CD14-positive monocyte (primary cell): ENCODE results near the gene ATM. TPM values are rescaled to one million over a fixed set of nuclear protein-coding genes. Genes with fewer than 3 reads are reported as not detected.
A peak's percentile ranks its signal among the peaks of the same experiment; 100 is the strongest.

Experiments used
- DNase-seq, 3 donors: peaks; one replicate each; pipeline ENCODE4 v3.0.0-alpha.2; 2011 to 2022
- H2AFZ ChIP-seq: 2 replicates; pipeline ENCODE4 v1.6.0; 2012; ENCODE audit warnings: mild to moderate bottlenecking, low read depth, low read length, inconsistent platforms; ENCODE audit not compliant: insufficient read depth, poor library complexity, severe bottlenecking
- H3K27ac ChIP-seq, 2 donors: 1 replicate in 1 of 2; 2 replicates in 1 of 2; pipeline ENCODE4 v1.5.1; 2012 to 2013; ENCODE audit warnings: low read length in 2 of 2, control low read depth in 1 of 2, inconsistent platforms in 1 of 2, low read depth in 1 of 2, mild to moderate bottlenecking in 1 of 2
- H3K27me3 ChIP-seq, 2 donors: one replicate each; pipeline versions ENCODE4 v1.6.0 to v1.6.1; 2011 to 2013; ENCODE audit warnings: low read length in 2 of 2; ENCODE audit not compliant: control insufficient read depth in 2 of 2, insufficient read depth in 2 of 2
- H3K36me3 ChIP-seq, 2 donors: replicated peaks in 1 of 2; 1 replicate in 1 of 2; 2 replicates in 1 of 2; pipeline versions ENCODE4 v1.5.1 to v1.6.1; 2012 to 2013; ENCODE audit warnings: low read length in 2 of 2, control low read depth in 1 of 2, inconsistent platforms in 1 of 2, mild to moderate bottlenecking in 1 of 2; ENCODE audit not compliant: insufficient read depth in 2 of 2, control insufficient read depth in 1 of 2
- H3K4me1 ChIP-seq, 2 donors: 1 replicate in 1 of 2; 2 replicates in 1 of 2; pipeline versions ENCODE4 v1.5.1 to v1.6.1; 2012 to 2013; ENCODE audit warnings: low read length in 2 of 2, control low read depth in 1 of 2, inconsistent platforms in 1 of 2, mild to moderate bottlenecking in 1 of 2, moderate library complexity in 1 of 2; ENCODE audit not compliant: insufficient read depth in 2 of 2, control insufficient read depth in 1 of 2
- H3K4me2 ChIP-seq: replicated peaks from 2 replicates; pipeline ENCODE3; 2012; ENCODE audit warnings: low read length, moderate library complexity, mild to moderate bottlenecking; ENCODE audit not compliant: poor library complexity, severe bottlenecking; ENCODE audit errors: extremely low read depth
- H3K4me3 ChIP-seq, 3 experiments: fragments of 200-600 bp in 1 of 3; sonication (generic) in 1 of 3; replicated peaks in 1 of 3; 1 replicate in 2 of 3; 2 replicates in 1 of 3; pipeline ENCODE4 v1.5.1; 2011 to 2013; ENCODE audit warnings: low read length in 3 of 3, mild to moderate bottlenecking in 3 of 3, control low read depth in 2 of 3, low read depth in 2 of 3, inconsistent platforms in 1 of 3, moderate library complexity in 1 of 3
- H3K79me2 ChIP-seq: 2 replicates; pipeline ENCODE4 v1.6.0; 2012; ENCODE audit warnings: mild to moderate bottlenecking, control low read depth, inconsistent platforms, low read length, moderate library complexity; ENCODE audit not compliant: insufficient read depth
- H3K9ac ChIP-seq: 2 replicates; pipeline ENCODE4 v1.6.0; 2017; ENCODE audit warnings: low read length, mild to moderate bottlenecking; ENCODE audit not compliant: insufficient read depth, poor library complexity, severe bottlenecking
- H3K9me3 ChIP-seq, 2 donors: replicated peaks in 1 of 2; 1 replicate in 1 of 2; 2 replicates in 1 of 2; pipeline versions ENCODE4 v1.5.1 to v1.6.1; 2012 to 2013; ENCODE audit warnings: low read length in 2 of 2, control low read depth in 1 of 2; ENCODE audit not compliant: control insufficient read depth in 1 of 2, insufficient read depth in 1 of 2
- H4K20me1 ChIP-seq: 2 replicates; pipeline ENCODE4 v1.6.0; 2012; ENCODE audit warnings: mild to moderate bottlenecking, low read length, control low read depth, moderate library complexity; ENCODE audit not compliant: insufficient read depth
- H3K27ac Mint-ChIP-seq, 7 donors: one replicate each; pipeline ENCODE4 v1.8.0; 2020; ENCODE audit warnings: mild to moderate bottlenecking in 7 of 7, mixed read lengths in 7 of 7, moderate library complexity in 6 of 7, inconsistent platforms in 2 of 7
- H3K27me3 Mint-ChIP-seq, 3 donors: one replicate each; pipeline ENCODE4 v1.8.0; 2021 to 2022; ENCODE audit warnings: low read depth in 3 of 3, mild to moderate bottlenecking in 3 of 3, mixed read lengths in 3 of 3, moderate library complexity in 3 of 3, inconsistent platforms in 1 of 3
- H3K36me3 Mint-ChIP-seq, 2 donors: one replicate each; pipeline ENCODE4 v1.8.0; 2020; ENCODE audit warnings: mixed read lengths in 2 of 2, inconsistent platforms in 1 of 2, mild to moderate bottlenecking in 1 of 2
- H3K4me1 Mint-ChIP-seq: one replicate; pipeline ENCODE4 v1.8.0; 2020; ENCODE audit warnings: mild to moderate bottlenecking, mixed read lengths
- H3K4me3 Mint-ChIP-seq, 2 donors: one replicate each; pipeline ENCODE4 v1.8.0; 2020; ENCODE audit warnings: mild to moderate bottlenecking in 2 of 2, mixed read lengths in 2 of 2, moderate library complexity in 1 of 2
- H3K9me3 Mint-ChIP-seq, 7 donors: one replicate each; pipeline ENCODE4 v1.8.0; 2020 to 2022; ENCODE audit warnings: mixed read lengths in 7 of 7, mild to moderate bottlenecking in 6 of 7, moderate library complexity in 6 of 7, inconsistent platforms in 2 of 7
- CTCF ChIP-seq: fragments of 200-600 bp; IDR thresholded peaks from one replicate; pipeline ENCODE4 v1.8.0; 2022; ENCODE audit warnings: antibody characterized with exemption, mild to moderate bottlenecking
- WGBS: methylation state at CpG from one replicate; pipeline ENCODE4 v1.1.5; 2013; ENCODE audit warnings: missing lambda C conversion rate; ENCODE audit not compliant: insufficient coverage; 5-methylcytosine and 5-hydroxymethylcytosine counted together
- intact Hi-C, 2 donors: fragments of 100-400 bp; cut with micrococcal nuclease; formaldehyde crosslinking; loops; one replicate each; pipeline versions ENCODE4 v1.15.0 to v1.15.1; 2023
- polyA plus RNA-seq, 3 donors: library from polyadenylated mRNA; depleted of rRNA in 1 of 3; unstranded in 2 of 3; stranded (reverse) in 1 of 3; fragments of 300-500 nt in 2 of 3; fragments of >200 nt in 1 of 3; fragmentation: Illumina TruSeq in 2 of 3; gene quantifications; 1 replicate in 2 of 3; 2 replicates in 1 of 3; pipeline ENCODE4 v1.2.3, GENCODE V29; 2012 to 2021

Gene ATM
- polyA plus RNA-seq, 3 donors: 13.2 to 56.7 (median 21.4) TPM

- intact Hi-C loops: no loop called here
- Histone ChIP-seq H3K27me3 (no peaks in the 10 kb centered on the region), H3K27ac (no peak overlapping the region), H3K36me3 (peaks cover 66 to 87% of the 10 kb centered on the region in 2 donors), H4K20me1 (peaks cover 6% of the 10 kb centered on the region), H3K9ac (no peak overlapping the region), H3K4me1 (no peaks in the 10 kb centered on the region), H3K79me2 (peaks cover 13% of the 10 kb centered on the region), H3K9me3 (no peaks in the 10 kb centered on the region), H2AFZ (no peak overlapping the region), H3K4me2 (no peak overlapping the region), H3K4me3 (no peak overlapping the region)
- Mint-ChIP-seq H3K27me3 (no peaks in the 10 kb centered on the region), H3K36me3 (peaks cover 49 to 71% of the 10 kb centered on the region in 2 donors), H3K27ac (peak overlapping the region in 2 of 7 donors; percentile 21 to 58), H3K4me3 (no peak overlapping the region), H3K4me1 (peaks cover 2% of the 10 kb centered on the region), H3K9me3 (peaks cover 0 to 3% (median 0%) of the 10 kb centered on the region in 7 donors)
- no peak for TF ChIP-seq CTCF
- no peak for DNase-seq
Measured at GRCh38 chr11:108193725-108194124, 29.1 kb upstream of the ATM start.

- Histone ChIP-seq H3K9me3 (no peaks in the 10 kb centered on the region), H3K79me2 (peaks cover 19% of the 10 kb centered on the region), H3K27ac (no peak overlapping the region), H3K27me3 (no peaks in the 10 kb centered on the region), H2AFZ (no peak overlapping the region), H3K36me3 (peaks cover 40 to 59% of the 10 kb centered on the region in 2 donors), H3K4me1 (peaks cover 22 to 24% of the 10 kb centered on the region in 2 donors), H3K4me3 (no peak overlapping the region), H3K9ac (no peak overlapping the region), H3K4me2 (no peak overlapping the region), H4K20me1 (peaks cover 24% of the 10 kb centered on the region)
- no peak overlapping the region for H3K27ac Mint-ChIP-seq
- no peak for DNase-seq
- H3K4me3 Mint-ChIP-seq: no peak overlapping the region
- 100% methylated on average over 1 of the region's 3 CpGs for WGBS
- H3K4me1 Mint-ChIP-seq: peaks cover 27% of the 10 kb centered on the region
- no peaks in the 10 kb centered on the region for H3K27me3 Mint-ChIP-seq
- H3K36me3 Mint-ChIP-seq: peaks cover 35 to 49% of the 10 kb centered on the region in 2 donors
- no peak for TF ChIP-seq CTCF
- intact Hi-C loops: no loop called here
- no peaks in the 10 kb centered on the region for H3K9me3 Mint-ChIP-seq
Measured at GRCh38 chr11:108196901-108197300, 26.0 kb upstream of the ATM start.
